ENCODE results near the gene CHSY3.

CHSY3 gene

DNA sequence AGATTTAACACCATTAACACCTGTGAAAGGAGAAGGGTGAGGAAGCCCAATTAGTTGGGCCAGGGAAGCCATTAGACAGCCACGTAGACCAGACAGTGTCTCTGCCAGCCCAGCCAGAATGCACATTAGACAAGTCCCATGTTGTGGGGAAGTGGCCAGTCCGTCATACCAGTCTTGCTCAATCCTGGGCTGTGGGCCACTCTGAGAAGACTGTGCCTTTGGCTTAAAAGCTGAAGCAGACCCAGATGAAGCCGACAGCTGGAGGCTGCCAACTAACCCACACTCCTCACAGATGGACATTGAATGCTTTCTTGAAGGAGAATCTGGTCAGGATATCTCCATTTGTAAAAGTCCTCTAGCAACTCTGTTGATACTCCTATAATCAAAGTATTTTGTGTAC is 128.5 kb downstream of the CHSY3 start:
- Histone ChIP-seq H3K27me3 (ENCODE audit: control insufficient read depth, insufficient read depth, low read length) (no peaks in the 10 kb centered on the region), H3K4me1 (no peaks in the 10 kb centered on the region), H3K4me3 (ENCODE audit: low read depth, low read length) (no peak overlapping the region), H3K4me2 (ENCODE audit: low read length) (no peak overlapping the region), H3K9me3 (ENCODE audit: control insufficient read depth, low read length) (no peaks in the 10 kb centered on the region), H3K9ac (no peak overlapping the region), H3K36me3 (ENCODE audit: control insufficient read depth, insufficient read depth, low read length) (no peaks in the 10 kb centered on the region), H3K27ac (no peak overlapping the region), H2AFZ (no peak overlapping the region), H3K79me2 (no peaks in the 10 kb centered on the region)
- TF ChIP-seq, protein P1, sequence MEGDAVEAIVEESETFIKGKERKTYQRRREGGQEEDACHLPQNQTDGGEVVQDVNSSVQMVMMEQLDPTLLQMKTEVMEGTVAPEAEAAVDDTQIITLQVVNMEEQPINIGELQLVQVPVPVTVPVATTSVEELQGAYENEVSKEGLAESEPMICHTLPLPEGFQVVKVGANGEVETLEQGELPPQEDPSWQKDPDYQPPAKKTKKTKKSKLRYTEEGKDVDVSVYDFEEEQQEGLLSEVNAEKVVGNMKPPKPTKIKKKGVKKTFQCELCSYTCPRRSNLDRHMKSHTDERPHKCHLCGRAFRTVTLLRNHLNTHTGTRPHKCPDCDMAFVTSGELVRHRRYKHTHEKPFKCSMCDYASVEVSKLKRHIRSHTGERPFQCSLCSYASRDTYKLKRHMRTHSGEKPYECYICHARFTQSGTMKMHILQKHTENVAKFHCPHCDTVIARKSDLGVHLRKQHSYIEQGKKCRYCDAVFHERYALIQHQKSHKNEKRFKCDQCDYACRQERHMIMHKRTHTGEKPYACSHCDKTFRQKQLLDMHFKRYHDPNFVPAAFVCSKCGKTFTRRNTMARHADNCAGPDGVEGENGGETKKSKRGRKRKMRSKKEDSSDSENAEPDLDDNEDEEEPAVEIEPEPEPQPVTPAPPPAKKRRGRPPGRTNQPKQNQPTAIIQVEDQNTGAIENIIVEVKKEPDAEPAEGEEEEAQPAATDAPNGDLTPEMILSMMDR (IDR thresholded peaks at IDR 0.05): no peak

DNA sequence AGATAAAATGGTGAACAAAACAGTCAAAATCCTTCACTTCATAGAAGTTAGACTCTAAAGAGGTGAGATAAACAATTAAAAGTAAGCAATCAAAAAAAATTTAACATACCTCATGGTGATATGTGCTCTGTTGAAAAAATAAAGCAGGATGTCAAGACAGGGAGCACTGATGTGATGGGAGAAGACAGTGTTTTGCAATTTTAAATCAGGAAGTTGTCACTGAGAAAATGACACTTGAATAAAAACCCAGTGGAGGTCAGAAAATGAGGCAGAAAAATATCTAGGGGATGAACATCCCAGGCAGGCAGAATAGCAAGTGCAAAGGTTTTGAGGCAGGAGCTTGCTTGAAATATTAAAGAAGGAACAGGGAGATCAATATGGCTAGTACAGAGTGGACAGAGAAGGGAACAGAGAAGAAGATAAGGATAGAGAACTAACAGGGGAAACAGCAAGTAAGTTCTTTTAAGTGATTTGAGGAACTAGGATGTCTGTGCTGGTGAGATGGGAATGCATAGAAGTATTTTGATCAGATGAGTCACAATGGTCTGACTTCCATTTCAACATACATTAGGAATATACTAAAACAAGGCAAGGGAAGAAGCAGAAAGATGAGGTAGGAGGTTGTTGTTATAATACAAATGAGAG is 130.4 kb downstream of the CHSY3 start:
- Histone ChIP-seq H3K9me3 (ENCODE audit: control insufficient read depth, low read length) (no peaks in the 10 kb centered on the region), H2AFZ (no peak overlapping the region), H3K4me3 (ENCODE audit: low read depth, low read length) (no peak overlapping the region), H3K4me1 (no peaks in the 10 kb centered on the region), H3K79me2 (no peaks in the 10 kb centered on the region), H3K4me2 (ENCODE audit: low read length) (no peak overlapping the region), H3K27ac (no peak overlapping the region), H3K36me3 (ENCODE audit: control insufficient read depth, insufficient read depth, low read length) (no peaks in the 10 kb centered on the region), H3K27me3 (ENCODE audit: control insufficient read depth, insufficient read depth, low read length) (no peaks in the 10 kb centered on the region), H3K9ac (no peak overlapping the region)
- TF ChIP-seq, protein P1 (IDR thresholded peaks at IDR 0.05): no peak

DNA sequence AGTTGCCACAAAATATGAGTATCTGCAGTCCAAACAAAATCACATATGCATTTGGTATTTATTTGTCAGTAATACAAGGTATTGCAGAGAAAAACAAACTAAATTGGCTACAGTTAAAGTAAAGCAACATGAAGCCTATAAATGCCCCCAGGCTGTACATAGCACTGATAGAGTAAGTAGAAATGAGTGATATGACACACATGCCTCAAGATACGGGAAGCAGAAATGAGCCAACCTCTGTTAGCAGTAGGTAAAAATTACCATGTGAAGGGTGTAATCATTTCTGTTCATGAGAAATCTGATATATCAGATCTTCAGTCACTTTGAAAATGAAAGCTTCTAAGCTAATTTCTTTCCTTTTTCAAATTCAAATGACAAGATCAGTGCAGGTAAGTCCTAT is 131.1 kb downstream of the CHSY3 start:
- no peak overlapping the region for H3K27ac ChIP-seq

DNA sequence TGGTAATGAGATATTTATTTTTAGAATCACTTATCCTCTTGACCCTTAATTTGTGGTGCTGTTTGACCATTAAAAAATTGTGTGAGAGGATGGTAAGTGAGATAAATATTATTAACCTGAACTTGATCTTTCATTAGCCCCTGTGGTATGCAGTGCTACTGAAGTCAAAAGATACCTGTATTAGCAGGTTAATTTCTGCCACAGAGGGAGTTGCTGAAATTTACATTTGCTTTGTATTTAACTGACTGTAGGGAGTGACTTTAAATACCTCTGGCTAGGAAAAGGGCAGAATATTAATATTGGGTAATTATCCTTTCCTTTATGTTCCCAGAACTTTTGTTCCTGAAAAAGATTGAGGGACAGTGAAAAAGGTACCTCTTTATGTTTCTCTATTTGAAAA is 133.6 kb downstream of the CHSY3 start:
- Histone ChIP-seq H3K9me3 (ENCODE audit: control insufficient read depth, low read length) (no peaks in the 10 kb centered on the region), H3K4me1 (no peaks in the 10 kb centered on the region), H3K4me3 (ENCODE audit: low read depth, low read length) (no peak overlapping the region), H3K79me2 (no peaks in the 10 kb centered on the region), H2AFZ (no peak overlapping the region), H3K27me3 (ENCODE audit: control insufficient read depth, insufficient read depth, low read length) (no peaks in the 10 kb centered on the region), H3K4me2 (ENCODE audit: low read length) (no peak overlapping the region), H3K36me3 (ENCODE audit: control insufficient read depth, insufficient read depth, low read length) (no peaks in the 10 kb centered on the region), H3K27ac (no peak overlapping the region), H3K9ac (no peak overlapping the region)
- TF ChIP-seq, protein P1 (IDR thresholded peaks at IDR 0.05): no peak

More for the DNA sequence above, 131.1 kb downstream of the CHSY3 start:
- Histone ChIP-seq H3K4me1 (no peaks in the 10 kb centered on the region), H3K4me3 (ENCODE audit: low read depth, low read length) (no peak overlapping the region), H3K9ac (no peak overlapping the region), H2AFZ (no peak overlapping the region), H3K79me2 (no peaks in the 10 kb centered on the region), H3K27me3 (ENCODE audit: control insufficient read depth, insufficient read depth, low read length) (no peaks in the 10 kb centered on the region), H3K9me3 (ENCODE audit: control insufficient read depth, low read length) (no peaks in the 10 kb centered on the region), H3K4me2 (ENCODE audit: low read length) (no peak overlapping the region), H3K36me3 (ENCODE audit: control insufficient read depth, insufficient read depth, low read length) (no peaks in the 10 kb centered on the region)
- TF ChIP-seq, protein P1 (IDR thresholded peaks at IDR 0.05): no peak

DNA sequence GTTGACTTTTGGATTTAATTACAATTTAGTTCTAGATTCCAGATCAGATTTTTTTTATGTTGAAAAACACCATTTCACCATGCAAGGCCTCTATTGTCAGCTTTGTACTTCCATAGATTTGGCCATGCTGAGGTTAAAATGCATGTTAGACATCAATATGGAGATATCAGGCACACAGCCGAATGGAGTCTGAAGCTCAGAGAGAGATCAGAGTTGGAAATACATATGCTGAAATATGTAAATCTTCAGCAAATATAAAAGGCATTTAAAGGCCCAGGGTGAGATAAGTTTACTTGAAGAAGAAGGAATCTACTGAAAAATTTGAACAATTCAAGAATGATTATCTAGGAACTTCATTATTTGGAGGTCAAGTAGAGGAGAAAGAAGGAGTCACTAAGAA is 139.6 kb downstream of the CHSY3 start:
- Histone ChIP-seq H3K27ac (no peak overlapping the region), H3K4me3 (ENCODE audit: low read depth, low read length) (no peak overlapping the region), H3K4me2 (ENCODE audit: low read length) (no peak overlapping the region), H2AFZ (no peak overlapping the region), H3K9me3 (ENCODE audit: control insufficient read depth, low read length) (no peaks in the 10 kb centered on the region), H3K9ac (no peak overlapping the region), H3K36me3 (ENCODE audit: control insufficient read depth, insufficient read depth, low read length) (no peaks in the 10 kb centered on the region), H3K27me3 (ENCODE audit: control insufficient read depth, insufficient read depth, low read length) (no peaks in the 10 kb centered on the region), H3K4me1 (no peaks in the 10 kb centered on the region), H3K79me2 (no peaks in the 10 kb centered on the region)
- TF ChIP-seq, protein P1 (IDR thresholded peaks at IDR 0.05): no peak
